Progenitor cell of endocrine pancreas (in vitro differentiated cells): Measurements from ENCODE around the gene MCTP2. TPM values are rescaled to one million over a fixed set of nuclear protein-coding genes. Genes with fewer than 3 reads are reported as not detected.

Experiments used
- DNase-seq: peaks from one replicate; pipeline ENCODE4 v3.0.0; 2021; ENCODE audit warnings: low spot score; ENCODE audit not compliant: unreplicated experiment
- H3K27ac Mint-ChIP-seq: 2 replicates; pipeline ENCODE4 v1.8.0; 2021; ENCODE audit warnings: mild to moderate bottlenecking, moderate library complexity, mixed read lengths
- H3K27me3 Mint-ChIP-seq: 2 replicates; pipeline ENCODE4 v1.8.0; 2021; ENCODE audit warnings: mixed read lengths
- H3K36me3 Mint-ChIP-seq: 2 replicates; pipeline ENCODE4 v1.8.0; 2022; ENCODE audit warnings: mixed read lengths; ENCODE audit not compliant: insufficient read depth
- H3K4me1 Mint-ChIP-seq: 2 replicates; pipeline ENCODE4 v1.8.0; 2021; ENCODE audit warnings: low read depth, mixed read lengths
- H3K4me3 Mint-ChIP-seq: 2 replicates; pipeline ENCODE4 v1.8.0; 2021; ENCODE audit warnings: low read depth, mild to moderate bottlenecking, moderate library complexity, mixed read lengths
- H3K9me3 Mint-ChIP-seq: 2 replicates; pipeline ENCODE4 v1.8.0; 2021; ENCODE audit warnings: low read depth, mixed read lengths
- CTCF ChIP-seq: fragments of 200-600 bp; sonication (generic); IDR thresholded peaks from one replicate; pipeline ENCODE4 v1.5.0; 2021; ENCODE audit warnings: antibody characterized with exemption, mild to moderate bottlenecking; ENCODE audit not compliant: unreplicated experiment
- total RNA-seq: library from RNA; stranded (reverse); gene quantifications from 2 replicates; pipeline ENCODE4 v1.2.1, GENCODE V29; 2021

The MCTP2 gene
- total RNA-seq, 1 donor from 2014 or later = 2.6 TPM

DNA sequence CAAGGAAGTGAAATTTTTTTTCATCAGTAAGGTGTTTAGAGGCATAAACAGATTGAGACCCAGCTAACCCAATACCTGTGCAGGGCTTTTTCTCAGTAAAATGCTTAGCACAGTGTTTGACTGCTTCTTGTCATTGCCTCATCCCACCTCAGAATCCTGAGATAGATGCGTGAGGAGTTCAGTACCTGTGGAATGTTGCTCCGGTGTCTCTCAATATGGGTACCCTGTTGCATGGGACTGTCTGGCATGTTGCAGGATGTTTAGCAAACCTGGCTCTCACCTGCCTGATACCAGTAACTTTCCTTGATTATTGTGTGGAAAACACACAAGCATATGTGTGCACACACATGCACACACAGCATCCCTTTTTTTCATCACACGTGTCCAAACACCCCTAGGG, 128.4 kb downstream of the MCTP2 start:
- no peaks in the 10 kb centered on the region for H3K36me3 Mint-ChIP-seq
- H3K27me3 Mint-ChIP-seq = peaks cover 3% of the 10 kb centered on the region
- no peak overlapping the region for H3K4me3 Mint-ChIP-seq
- no peak overlapping the region for H3K27ac Mint-ChIP-seq
- H3K9me3 Mint-ChIP-seq = no peaks in the 10 kb centered on the region
- no peak for TF ChIP-seq CTCF
- no peak for DNase-seq
- H3K4me1 Mint-ChIP-seq = peaks cover 4% of the 10 kb centered on the region

- peaks cover 3% of the 10 kb centered on the region for H3K27me3 Mint-ChIP-seq
- H3K4me1 Mint-ChIP-seq = peaks cover 7% of the 10 kb centered on the region
- DNase-seq = no peak
- no peak overlapping the region for H3K27ac Mint-ChIP-seq
- H3K4me3 Mint-ChIP-seq = no peak overlapping the region
- no peaks in the 10 kb centered on the region for H3K9me3 Mint-ChIP-seq
- no peaks in the 10 kb centered on the region for H3K36me3 Mint-ChIP-seq
- no peak for TF ChIP-seq CTCF
Measured at GRCh38 chr15:94360251-94360685, 128.9 kb downstream of the MCTP2 start.

DNA sequence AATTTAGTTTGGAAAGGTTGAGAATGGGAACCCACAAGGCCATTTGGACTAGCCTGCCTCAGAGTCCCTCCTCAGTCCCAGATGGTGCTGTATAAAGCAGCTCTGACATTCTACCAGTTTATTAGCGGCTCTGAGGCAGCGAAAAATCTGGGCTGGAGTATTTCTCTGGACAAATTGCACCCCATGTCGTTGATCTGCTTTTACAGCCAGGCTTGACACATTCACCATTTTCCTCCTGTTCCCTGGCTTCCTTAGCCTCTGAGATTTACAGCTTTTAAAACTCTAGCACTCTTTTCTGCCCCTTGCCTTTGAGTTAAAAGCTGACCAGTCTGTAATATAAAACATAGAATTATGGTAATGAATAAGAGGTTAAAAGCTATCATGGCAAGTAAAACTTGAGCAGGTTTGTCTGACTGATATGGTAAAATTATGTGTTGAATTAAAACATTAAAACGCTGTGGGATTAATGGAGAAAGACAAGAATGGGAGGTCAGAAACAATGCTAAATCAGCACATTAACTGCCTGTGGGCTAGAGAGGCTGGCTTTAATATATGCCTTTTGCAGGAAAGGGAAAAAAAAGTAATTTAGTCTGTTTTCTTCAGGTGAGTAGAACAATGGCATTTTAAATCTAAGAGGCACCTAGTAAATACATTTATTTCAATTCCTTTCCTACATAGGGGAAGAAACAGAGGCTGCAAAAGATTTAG, 131.2 kb downstream of the MCTP2 start:
- H3K27ac Mint-ChIP-seq = no peak overlapping the region
- TF ChIP-seq CTCF = no peak

DNA sequence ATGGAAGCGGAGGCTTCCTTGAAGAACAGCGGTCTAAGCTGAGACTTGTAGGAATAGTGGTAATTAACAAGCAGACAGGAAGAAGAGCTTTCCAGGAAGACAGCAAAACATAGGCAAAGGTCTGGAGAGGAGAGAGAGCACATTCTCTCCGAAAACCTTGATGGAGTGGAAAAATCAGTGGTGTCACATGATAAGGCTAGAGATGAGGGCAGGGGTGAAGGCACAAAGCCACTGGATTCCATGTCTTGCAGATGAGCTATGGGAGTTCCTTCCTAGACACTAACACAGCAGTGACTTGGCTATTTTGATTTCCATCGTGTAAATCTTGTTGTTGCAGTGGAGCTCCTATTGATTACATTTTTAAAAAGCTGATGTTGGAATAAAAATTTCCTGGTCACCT, 132.0 kb downstream of the MCTP2 start:
- no peak overlapping the region for H3K4me3 Mint-ChIP-seq
- peaks cover 13% of the 10 kb centered on the region for H3K4me1 Mint-ChIP-seq
- DNase-seq = no peak
- H3K36me3 Mint-ChIP-seq = no peaks in the 10 kb centered on the region
- no peak overlapping the region for H3K27ac Mint-ChIP-seq
- no peak for TF ChIP-seq CTCF
- H3K9me3 Mint-ChIP-seq = no peaks in the 10 kb centered on the region
- peaks cover 5% of the 10 kb centered on the region for H3K27me3 Mint-ChIP-seq

More for the DNA sequence above, 131.2 kb downstream of the MCTP2 start:
- no peaks in the 10 kb centered on the region for H3K36me3 Mint-ChIP-seq
- H3K4me1 Mint-ChIP-seq = peaks cover 10% of the 10 kb centered on the region
- no peaks in the 10 kb centered on the region for H3K9me3 Mint-ChIP-seq
- peaks cover 5% of the 10 kb centered on the region for H3K27me3 Mint-ChIP-seq
- no peak for DNase-seq
- no peak overlapping the region for H3K4me3 Mint-ChIP-seq

- H3K9me3 Mint-ChIP-seq = no peaks in the 10 kb centered on the region
- H3K27ac Mint-ChIP-seq = no peak overlapping the region
- peaks cover 5% of the 10 kb centered on the region for H3K27me3 Mint-ChIP-seq
- peaks cover 10% of the 10 kb centered on the region for H3K4me1 Mint-ChIP-seq
- no peak overlapping the region for H3K4me3 Mint-ChIP-seq
- H3K36me3 Mint-ChIP-seq = no peaks in the 10 kb centered on the region
- TF ChIP-seq CTCF = no peak
- DNase-seq = no peak
Measured at GRCh38 chr15:94366781-94367180, 135.4 kb downstream of the MCTP2 start.
